Measurements from ENCODE around the gene MSLN.

DNA sequence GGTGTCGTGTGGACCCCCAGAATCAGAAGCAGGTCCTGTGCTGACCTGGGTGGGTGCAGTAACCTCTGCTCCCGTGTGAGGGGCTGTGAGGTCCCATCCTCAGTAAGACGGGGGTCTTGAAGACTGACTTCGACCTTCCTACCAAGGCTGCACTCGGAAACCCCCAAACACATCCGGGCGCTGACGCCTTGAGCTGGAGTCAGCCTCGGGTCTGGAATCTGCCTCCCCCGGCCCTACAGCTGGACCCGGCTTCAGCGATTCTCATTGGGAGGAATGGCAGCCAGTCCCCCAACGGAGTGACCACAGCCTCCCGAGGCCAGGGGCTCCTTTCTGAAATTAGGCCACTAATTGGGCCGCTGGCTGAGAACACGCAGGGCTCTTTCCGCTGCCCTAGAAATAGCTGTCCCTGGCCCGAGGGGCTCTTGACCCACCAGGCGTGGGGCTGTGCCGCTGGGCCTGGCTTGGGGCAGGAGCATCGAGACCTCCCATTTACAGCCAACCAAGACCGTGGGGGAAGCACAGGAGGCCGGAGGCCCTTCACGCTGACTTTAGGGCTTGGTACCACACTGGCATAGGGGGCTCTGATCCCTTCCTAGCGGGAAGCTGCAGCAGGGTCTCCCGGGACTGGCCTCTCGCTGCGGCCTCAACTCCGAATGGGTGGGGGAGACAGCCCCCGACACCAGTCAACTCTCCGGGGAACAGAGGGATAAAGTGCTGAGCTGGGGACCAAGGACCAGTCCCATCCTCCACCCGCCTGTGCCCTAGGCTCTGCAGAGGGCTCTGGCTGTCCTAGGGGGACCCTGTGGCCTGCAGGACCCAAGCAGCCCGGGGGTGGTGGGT is 42.6 kb downstream of the MSLN start:
- TF ChIP-seq, protein P1, sequence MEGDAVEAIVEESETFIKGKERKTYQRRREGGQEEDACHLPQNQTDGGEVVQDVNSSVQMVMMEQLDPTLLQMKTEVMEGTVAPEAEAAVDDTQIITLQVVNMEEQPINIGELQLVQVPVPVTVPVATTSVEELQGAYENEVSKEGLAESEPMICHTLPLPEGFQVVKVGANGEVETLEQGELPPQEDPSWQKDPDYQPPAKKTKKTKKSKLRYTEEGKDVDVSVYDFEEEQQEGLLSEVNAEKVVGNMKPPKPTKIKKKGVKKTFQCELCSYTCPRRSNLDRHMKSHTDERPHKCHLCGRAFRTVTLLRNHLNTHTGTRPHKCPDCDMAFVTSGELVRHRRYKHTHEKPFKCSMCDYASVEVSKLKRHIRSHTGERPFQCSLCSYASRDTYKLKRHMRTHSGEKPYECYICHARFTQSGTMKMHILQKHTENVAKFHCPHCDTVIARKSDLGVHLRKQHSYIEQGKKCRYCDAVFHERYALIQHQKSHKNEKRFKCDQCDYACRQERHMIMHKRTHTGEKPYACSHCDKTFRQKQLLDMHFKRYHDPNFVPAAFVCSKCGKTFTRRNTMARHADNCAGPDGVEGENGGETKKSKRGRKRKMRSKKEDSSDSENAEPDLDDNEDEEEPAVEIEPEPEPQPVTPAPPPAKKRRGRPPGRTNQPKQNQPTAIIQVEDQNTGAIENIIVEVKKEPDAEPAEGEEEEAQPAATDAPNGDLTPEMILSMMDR (IDR thresholded peaks at IDR 0.05), result no peak
- TF ChIP-seq POLR2A (IDR thresholded peaks at IDR 0.05) (no peak), EP300 (IDR thresholded peaks at IDR 0.05) (no peak)

Measured in tibial nerve (tissue), 4 donors.